Keratinocyte (primary cell): Measurements from ENCODE around the gene TRIM63.
"Not testable (repeated sequence)": the region's sequence is repeated elsewhere in the genome, so short reads cannot be mapped to it uniquely, and the experiment has no call there.

ENCODE experiments used
- CTCF ChIP-seq, 3 experiments: IDR thresholded peaks in 1 of 3; conservative IDR thresholded peaks in 1 of 3; optimal IDR thresholded peaks in 1 of 3; 2 replicates in 2 of 3; 3 replicates in 1 of 3; pipeline versions ENCODE3 to v1.5.1; 2011; ENCODE audit warnings: low read length in 3 of 3, mild to moderate bottlenecking in 3 of 3, moderate library complexity in 2 of 3, control low read depth in 1 of 3, inconsistent platforms in 1 of 3; ENCODE audit not compliant: insufficient read depth in 2 of 3; ENCODE audit errors: extremely low read depth in 1 of 3
- EZH2 ChIP-seq: IDR thresholded peaks from one replicate; pipeline ENCODE4 v1.6.1; 2012; ENCODE audit warnings: inconsistent platforms, mild to moderate bottlenecking, low read length, moderate library complexity

GRCh38 chr1:26105226-26105548 lies 37.8 kb upstream of the TRIM63 start:
- not testable (repeated sequence) for TF ChIP-seq CTCF (optimal IDR thresholded peaks at IDR 0.05 in 1 of 3, IDR thresholded peaks at IDR 0.05 in 1 of 3, conservative IDR thresholded peaks at IDR 0.05 in 1 of 3; ENCODE audit: extremely low read depth in 1 of 3, insufficient read depth in 2 of 3, low read length in 3 of 3); EZH2
